ENCODE measurements around the gene USP15. TPM values are rescaled to one million over a fixed set of nuclear protein-coding genes. Genes with fewer than 3 reads are reported as not detected.

The USP15 gene
- total RNA-seq, 1 experiment from 2014 or later: 35.3 TPM

DNA sequence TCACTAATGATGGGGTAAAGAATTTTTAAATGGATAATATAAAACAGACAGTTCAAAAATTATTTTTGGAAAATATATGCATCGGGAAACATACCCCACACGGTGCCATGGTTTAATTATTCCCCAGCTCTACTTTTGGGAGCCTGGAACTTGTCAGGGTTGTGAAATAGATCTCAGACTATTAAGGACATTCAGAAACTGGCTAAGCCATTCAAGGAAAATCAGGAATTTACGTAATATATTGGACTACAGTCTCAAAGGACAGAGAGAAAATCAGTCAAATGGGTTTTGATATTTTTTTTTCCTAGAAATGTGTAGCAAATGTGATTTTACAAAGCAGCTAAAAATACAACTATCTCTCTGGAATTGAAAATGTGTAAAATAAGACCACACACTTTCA lies 148.9 kb downstream of the USP15 start:
- Histone ChIP-seq H2BK120ac (ENCODE audit: low read depth, low read length, poor library complexity, severe bottlenecking) (no peak overlapping the region), H2BK5ac (ENCODE audit: insufficient read length, low read length) (no peak overlapping the region), H2AK5ac (ENCODE audit: insufficient read length, low read length) (no peak overlapping the region), H3K9ac (ENCODE audit: extremely low read depth, insufficient read length, low read length) (no peak overlapping the region), H3K56ac (ENCODE audit: insufficient read length, low read depth, low read length) (no peak overlapping the region), H4K8ac (replicated peaks; ENCODE audit: insufficient read length, low read depth, low read length) (no peak overlapping the region), H3K79me2 (ENCODE audit: insufficient read depth, low read length) (no peaks in the 10 kb centered on the region), H3K4me1 (ENCODE audit: insufficient read depth, low read length) (no peaks in the 10 kb centered on the region), H3K23me2 (ENCODE audit: insufficient read length, low read depth, low read length, poor library complexity, severe bottlenecking) (no peaks in the 10 kb centered on the region), H4K91ac (ENCODE audit: insufficient read length, low read depth, low read length) (no peak overlapping the region), H3K79me1 (ENCODE audit: insufficient read depth, low read depth, low read length, poor library complexity, severe bottlenecking) (no peaks in the 10 kb centered on the region), H2BK20ac (ENCODE audit: low read depth, low read length, poor library complexity, severe bottlenecking) (no peak overlapping the region), H3K27me3 (ENCODE audit: insufficient read depth, low read length) (no peaks in the 10 kb centered on the region), H2AFZ (ENCODE audit: low read length) (no peak overlapping the region), H2BK15ac (ENCODE audit: low read depth, low read length) (no peak overlapping the region), H3K4me2 (ENCODE audit: insufficient read depth, insufficient read length, low read length) (no peak overlapping the region), H3K23ac (ENCODE audit: insufficient read length, low read depth, low read length) (no peak overlapping the region), H3T11ph (ENCODE audit: low read length) (no peak overlapping the region), H3K9me3 (ENCODE audit: control insufficient read depth, low read depth, low read length) (no peaks in the 10 kb centered on the region), H3K14ac (ENCODE audit: insufficient read depth, low read length) (no peak overlapping the region), H3K4ac (ENCODE audit: low read depth, low read length) (no peak overlapping the region), H4K5ac (ENCODE audit: insufficient read length, low read depth, low read length) (no peak overlapping the region), H3K18ac (ENCODE audit: insufficient read length, low read depth, low read length) (no peak overlapping the region), H4K20me1 (ENCODE audit: control insufficient read depth, insufficient read depth, insufficient read length) (no peaks in the 10 kb centered on the region), H3K27ac (ENCODE audit: insufficient read length, low read depth, low read length) (no peak overlapping the region), H2BK12ac (ENCODE audit: insufficient read length, low read depth, low read length) (no peak overlapping the region)
- no peaks in the 10 kb centered on the region for H3K9me3 Mint-ChIP-seq
- DNase-seq: no peak
- no peaks in the 10 kb centered on the region for H3K4me1 Mint-ChIP-seq
- no peaks in the 10 kb centered on the region for H3K36me3 Mint-ChIP-seq (ENCODE audit: insufficient read depth in 1 of 3, low read depth in 3 of 3)
- no peak overlapping the region for H3K27ac Mint-ChIP-seq
- no peak for TF ChIP-seq CTCF (conservative IDR thresholded peaks at IDR 0.05)
- no CpG with 5 or more reads among the region's 3 CpGs for WGBS (ENCODE audit: extremely low coverage, insufficient read length, low lambda C conversion rate)
- no peak overlapping the region for H3K4me3 Mint-ChIP-seq
- no peaks in the 10 kb centered on the region for H3K27me3 Mint-ChIP-seq (ENCODE audit: low read depth)
